K562 (cell line): ENCODE measurements around the gene POLK. TPM values are rescaled to one million over a fixed set of nuclear protein-coding genes. Genes with fewer than 3 reads are reported as not detected.

Experiments used
- CBX3 ChIP-seq, 2 experiments: IDR thresholded peaks; 1 replicate in 1 of 2; 2 replicates in 1 of 2; pipeline ENCODE4 v1.6.1; 2012; ENCODE audit warnings: inconsistent platforms in 2 of 2, low read length in 2 of 2, borderline replicate concordance in 1 of 2, control low read depth in 1 of 2
- GTF2E2 ChIP-seq: fragments of 200-800 bp; sonication (Bioruptor generic); IDR thresholded peaks from 2 replicates; pipeline ENCODE4 v1.6.1; 2016; ENCODE audit warnings: missing genetic modification characterization, missing compliant biosample characterization
- JUNB ChIP-seq: fragments of 450-650 bp; formaldehyde crosslinking; conservative IDR thresholded peaks from 2 replicates; pipeline ENCODE4 v1.4.0; 2020; ENCODE audit warnings: mild to moderate bottlenecking
- MCM2 ChIP-seq: fragments of 450-650 bp; IDR thresholded peaks from 2 replicates; pipeline ENCODE4 v1.6.1; 2017; ENCODE audit warnings: low read depth, mild to moderate bottlenecking
- NEUROD1 ChIP-seq: fragments of 150-350 bp; IDR thresholded peaks from 2 replicates; pipeline ENCODE4 v1.6.1; 2014; ENCODE audit warnings: borderline replicate concordance, low read length, low read depth; ENCODE audit not compliant: partially characterized antibody
- PML ChIP-seq: IDR thresholded peaks from 2 replicates; pipeline ENCODE4 v1.6.1; 2012; ENCODE audit warnings: low read length, inconsistent platforms
- PRPF4 ChIP-seq: fragments of 200-400 bp; formaldehyde crosslinking; IDR thresholded peaks from one replicate; pipeline ENCODE4 v1.6.1; 2017; ENCODE audit warnings: low read length, low read depth, mild to moderate bottlenecking; ENCODE audit not compliant: insufficient read depth, poor library complexity, severe bottlenecking
- SLC30A9 ChIP-seq: fragments of 250-450 bp; sonication (Bioruptor Pico); IDR thresholded peaks from 2 replicates; pipeline ENCODE4 v1.8.0; 2022; ENCODE audit warnings: mild to moderate bottlenecking, moderate library complexity
- THRAP3 ChIP-seq: fragments of 450-650 bp; IDR thresholded peaks from 2 replicates; pipeline ENCODE4 v1.6.1; 2016; ENCODE audit warnings: mild to moderate bottlenecking, inconsistent platforms, borderline replicate concordance
- TRIM24 ChIP-seq, 2 experiments: fragments of 450-650 bp; IDR thresholded peaks; 2 replicates each; pipeline ENCODE4 v1.6.1; 2016
- TRIM28 ChIP-seq: fragments of 450-650 bp; IDR thresholded peaks from 2 replicates; pipeline ENCODE4 v1.6.1; 2017
- ZNF668 ChIP-seq: fragments of 250-450 bp; sonication (Bioruptor Pico); IDR thresholded peaks from 2 replicates; pipeline ENCODE4 v1.8.0; 2022; ENCODE audit warnings: mild to moderate bottlenecking, inconsistent platforms
- polyA plus RNA-seq, 8 experiments: library from polyadenylated mRNA; depleted of rRNA in 4 of 8; stranded (reverse) in 5 of 8; unstranded in 3 of 8; fragments of >200 nt; fragmentation: Nextera tagmentation in 2 of 8; fragmentation: Illumina TruSeq in 1 of 8; extraction: Ambion mirVana in 2 of 8; extraction: Trizol in 1 of 8; gene quantifications; 2 replicates each; pipeline versions ENCODE4 v1.2.1 to v1.2.3, GENCODE V29; 2011 to 2014; ENCODE audit warnings: inconsistent platforms in 1 of 8, missing spikeins in 1 of 8
- total RNA-seq, 7 experiments: library from RNA; depleted of rRNA in 6 of 7; stranded (reverse); fragments of >200 nt in 6 of 7; fragmentation: Illumina TruSeq in 2 of 7; extraction: Trizol in 2 of 7; gene quantifications; 2 replicates each; pipeline versions ENCODE4 v1.2.1 to v1.2.3, GENCODE V29; 2011 to 2021; ENCODE audit warnings: low replicate concordance in 1 of 7
- TF ChIP-seq, protein P1 (sequence below): sonication (generic); formaldehyde crosslinking; IDR thresholded peaks from 2 replicates; pipeline ENCODE4 v1.8.1; 2023; ENCODE audit warnings: mild to moderate bottlenecking, missing genetic modification reagents, moderate library complexity
- TF ChIP-seq, protein P2 (sequence below): fragments of 200-800 bp; sonication (Bioruptor generic); IDR thresholded peaks from 2 replicates; pipeline ENCODE4 v1.6.1; 2017; ENCODE audit warnings: missing genetic modification characterization, missing compliant biosample characterization
- TF ChIP-seq, protein P3 (sequence below): fragments of 250-450 bp; sonication (Bioruptor Pico); IDR thresholded peaks from 2 replicates; pipeline ENCODE4 v1.4.0; 2020; ENCODE audit warnings: mild to moderate bottlenecking
- TF ChIP-seq, protein P4 (sequence below): IDR thresholded peaks from 2 replicates; pipeline ENCODE4 v1.6.1; 2012; ENCODE audit warnings: low read depth, low read length, improper control_type of control experiment, borderline replicate concordance
- TF ChIP-seq, protein P5 (sequence below): fragments of 250-450 bp; sonication (Bioruptor Pico); IDR thresholded peaks from 2 replicates; pipeline ENCODE4 v1.4.0; 2020

POLK gene
- total and polyA plus RNA-seq, 9 of the 15 experiments (the other 6 are each of a cell fraction or from before 2014, with no cell fraction given) = 6.1 to 31.6 (median 16.5) TPM

DNA sequence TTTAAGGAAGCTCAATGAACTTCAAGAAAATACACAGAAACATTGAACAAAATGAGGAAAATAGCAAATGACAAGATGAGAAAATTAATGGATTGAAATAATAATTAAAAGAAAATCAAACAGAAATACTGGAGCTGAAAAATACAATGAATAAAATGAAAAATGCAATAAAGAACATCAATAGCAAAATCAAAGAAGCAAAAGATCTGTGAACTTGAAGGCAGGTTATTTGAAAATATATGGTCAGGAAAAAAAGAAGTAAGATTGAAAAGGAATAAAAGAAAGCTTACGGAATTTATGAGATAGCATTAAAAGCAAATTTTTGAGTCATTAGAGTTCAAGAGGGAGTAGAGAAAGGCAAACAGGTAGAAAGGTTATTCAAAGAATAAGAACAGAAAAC is 42.7 kb upstream of the POLK start (continued):
- TF ChIP-seq JUNB (no peak), TRIM24 (IDR thresholded peaks at IDR 0.05) (0 out of 4 replicates have a peak, but pooled peaks of 1 of the 2 experiments have one; percentile 28), MCM2 (no peak), TRIM28 (peak; percentile 87; the same call in 1 of the 2 replicates), NEUROD1 (no peak), GTF2E2 (tag) (no peak), SLC30A9 (CRISPR knock-in tag) (no peak), PRPF4 (no peak), CBX3 (IDR thresholded peaks at IDR 0.05; ENCODE audit: borderline replicate concordance in 1 of 2, low read length in 2 of 2) (peak in 1 of 2 experiments; percentile 62; a peak in 1 of 3 replicates), ZNF668 (CRISPR knock-in tag) (no peak), PML (no peak), THRAP3 (0 out of 2 replicates have a peak, but pooled peaks have one; percentile 51)
- TF ChIP-seq, protein P1, sequence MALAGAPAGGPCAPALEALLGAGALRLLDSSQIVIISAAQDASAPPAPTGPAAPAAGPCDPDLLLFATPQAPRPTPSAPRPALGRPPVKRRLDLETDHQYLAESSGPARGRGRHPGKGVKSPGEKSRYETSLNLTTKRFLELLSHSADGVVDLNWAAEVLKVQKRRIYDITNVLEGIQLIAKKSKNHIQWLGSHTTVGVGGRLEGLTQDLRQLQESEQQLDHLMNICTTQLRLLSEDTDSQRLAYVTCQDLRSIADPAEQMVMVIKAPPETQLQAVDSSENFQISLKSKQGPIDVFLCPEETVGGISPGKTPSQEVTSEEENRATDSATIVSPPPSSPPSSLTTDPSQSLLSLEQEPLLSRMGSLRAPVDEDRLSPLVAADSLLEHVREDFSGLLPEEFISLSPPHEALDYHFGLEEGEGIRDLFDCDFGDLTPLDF (CRISPR knock-in tag) = no peak
- TF ChIP-seq, protein P2, sequence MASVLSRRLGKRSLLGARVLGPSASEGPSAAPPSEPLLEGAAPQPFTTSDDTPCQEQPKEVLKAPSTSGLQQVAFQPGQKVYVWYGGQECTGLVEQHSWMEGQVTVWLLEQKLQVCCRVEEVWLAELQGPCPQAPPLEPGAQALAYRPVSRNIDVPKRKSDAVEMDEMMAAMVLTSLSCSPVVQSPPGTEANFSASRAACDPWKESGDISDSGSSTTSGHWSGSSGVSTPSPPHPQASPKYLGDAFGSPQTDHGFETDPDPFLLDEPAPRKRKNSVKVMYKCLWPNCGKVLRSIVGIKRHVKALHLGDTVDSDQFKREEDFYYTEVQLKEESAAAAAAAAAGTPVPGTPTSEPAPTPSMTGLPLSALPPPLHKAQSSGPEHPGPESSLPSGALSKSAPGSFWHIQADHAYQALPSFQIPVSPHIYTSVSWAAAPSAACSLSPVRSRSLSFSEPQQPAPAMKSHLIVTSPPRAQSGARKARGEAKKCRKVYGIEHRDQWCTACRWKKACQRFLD (CRISPR knock-in tag) = no peak
- TF ChIP-seq, protein P3, sequence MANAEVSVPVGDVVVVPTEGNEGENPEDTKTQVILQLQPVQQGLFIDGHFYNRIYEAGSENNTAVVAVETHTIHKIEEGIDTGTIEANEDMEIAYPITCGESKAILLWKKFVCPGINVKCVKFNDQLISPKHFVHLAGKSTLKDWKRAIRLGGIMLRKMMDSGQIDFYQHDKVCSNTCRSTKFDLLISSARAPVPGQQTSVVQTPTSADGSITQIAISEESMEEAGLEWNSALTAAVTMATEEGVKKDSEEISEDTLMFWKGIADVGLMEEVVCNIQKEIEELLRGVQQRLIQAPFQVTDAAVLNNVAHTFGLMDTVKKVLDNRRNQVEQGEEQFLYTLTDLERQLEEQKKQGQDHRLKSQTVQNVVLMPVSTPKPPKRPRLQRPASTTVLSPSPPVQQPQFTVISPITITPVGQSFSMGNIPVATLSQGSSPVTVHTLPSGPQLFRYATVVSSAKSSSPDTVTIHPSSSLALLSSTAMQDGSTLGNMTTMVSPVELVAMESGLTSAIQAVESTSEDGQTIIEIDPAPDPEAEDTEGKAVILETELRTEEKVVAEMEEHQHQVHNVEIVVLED (CRISPR knock-in tag) = no peak
- TF ChIP-seq, protein P4, sequence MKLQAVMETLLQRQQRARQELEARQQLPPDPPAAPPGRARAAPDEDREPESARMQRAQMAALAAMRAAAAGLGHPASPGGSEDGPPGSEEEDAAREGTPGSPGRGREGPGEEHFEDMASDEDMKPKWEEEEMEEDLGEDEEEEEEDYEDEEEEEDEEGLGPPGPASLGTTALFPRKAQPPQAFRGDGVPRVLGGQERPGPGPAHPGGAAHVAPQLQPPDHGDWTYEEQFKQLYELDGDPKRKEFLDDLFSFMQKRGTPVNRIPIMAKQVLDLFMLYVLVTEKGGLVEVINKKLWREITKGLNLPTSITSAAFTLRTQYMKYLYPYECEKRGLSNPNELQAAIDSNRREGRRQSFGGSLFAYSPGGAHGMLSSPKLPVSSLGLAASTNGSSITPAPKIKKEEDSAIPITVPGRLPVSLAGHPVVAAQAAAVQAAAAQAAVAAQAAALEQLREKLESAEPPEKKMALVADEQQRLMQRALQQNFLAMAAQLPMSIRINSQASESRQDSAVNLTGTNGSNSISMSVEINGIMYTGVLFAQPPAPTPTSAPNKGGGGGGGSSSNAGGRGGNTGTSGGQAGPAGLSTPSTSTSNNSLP = no peak
- TF ChIP-seq, protein P5, sequence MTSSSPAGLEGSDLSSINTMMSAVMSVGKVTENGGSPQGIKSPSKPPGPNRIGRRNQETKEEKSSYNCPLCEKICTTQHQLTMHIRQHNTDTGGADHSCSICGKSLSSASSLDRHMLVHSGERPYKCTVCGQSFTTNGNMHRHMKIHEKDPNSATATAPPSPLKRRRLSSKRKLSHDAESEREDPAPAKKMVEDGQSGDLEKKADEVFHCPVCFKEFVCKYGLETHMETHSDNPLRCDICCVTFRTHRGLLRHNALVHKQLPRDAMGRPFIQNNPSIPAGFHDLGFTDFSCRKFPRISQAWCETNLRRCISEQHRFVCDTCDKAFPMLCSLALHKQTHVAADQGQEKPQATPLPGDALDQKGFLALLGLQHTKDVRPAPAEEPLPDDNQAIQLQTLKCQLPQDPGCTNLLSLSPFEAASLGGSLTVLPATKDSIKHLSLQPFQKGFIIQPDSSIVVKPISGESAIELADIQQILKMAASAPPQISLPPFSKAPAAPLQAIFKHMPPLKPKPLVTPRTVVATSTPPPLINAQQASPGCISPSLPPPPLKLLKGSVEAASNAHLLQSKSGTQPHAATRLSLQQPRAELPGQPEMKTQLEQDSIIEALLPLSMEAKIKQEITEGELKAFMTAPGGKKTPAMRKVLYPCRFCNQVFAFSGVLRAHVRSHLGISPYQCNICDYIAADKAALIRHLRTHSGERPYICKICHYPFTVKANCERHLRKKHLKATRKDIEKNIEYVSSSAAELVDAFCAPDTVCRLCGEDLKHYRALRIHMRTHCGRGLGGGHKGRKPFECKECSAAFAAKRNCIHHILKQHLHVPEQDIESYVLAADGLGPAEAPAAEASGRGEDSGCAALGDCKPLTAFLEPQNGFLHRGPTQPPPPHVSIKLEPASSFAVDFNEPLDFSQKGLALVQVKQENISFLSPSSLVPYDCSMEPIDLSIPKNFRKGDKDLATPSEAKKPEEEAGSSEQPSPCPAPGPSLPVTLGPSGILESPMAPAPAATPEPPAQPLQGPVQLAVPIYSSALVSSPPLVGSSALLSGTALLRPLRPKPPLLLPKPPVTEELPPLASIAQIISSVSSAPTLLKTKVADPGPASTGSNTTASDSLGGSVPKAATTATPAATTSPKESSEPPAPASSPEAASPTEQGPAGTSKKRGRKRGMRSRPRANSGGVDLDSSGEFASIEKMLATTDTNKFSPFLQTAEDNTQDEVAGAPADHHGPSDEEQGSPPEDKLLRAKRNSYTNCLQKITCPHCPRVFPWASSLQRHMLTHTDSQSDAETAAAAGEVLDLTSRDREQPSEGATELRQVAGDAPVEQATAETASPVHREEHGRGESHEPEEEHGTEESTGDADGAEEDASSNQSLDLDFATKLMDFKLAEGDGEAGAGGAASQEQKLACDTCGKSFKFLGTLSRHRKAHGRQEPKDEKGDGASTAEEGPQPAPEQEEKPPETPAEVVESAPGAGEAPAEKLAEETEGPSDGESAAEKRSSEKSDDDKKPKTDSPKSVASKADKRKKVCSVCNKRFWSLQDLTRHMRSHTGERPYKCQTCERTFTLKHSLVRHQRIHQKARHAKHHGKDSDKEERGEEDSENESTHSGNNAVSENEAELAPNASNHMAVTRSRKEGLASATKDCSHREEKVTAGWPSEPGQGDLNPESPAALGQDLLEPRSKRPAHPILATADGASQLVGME = no peak
- TF ChIP-seq, all 486 proteins: peak for 6
